Stimulated activated CD4-positive, alpha-beta T cell treated with anti-CD3 and anti-CD28 coated beads, Interleukin-1b, Interleukin-23, amount 100 ng/mL, for 48 hours (primary cell): Measurements from ENCODE around the gene UROS.

Experiments used
- DNase-seq: peaks from one replicate; pipeline ENCODE4 v3.0.0-alpha.2; 2020

The UROS gene

GRCh38 chr10:125761961-125762360 lies 61.1 kb downstream of the UROS start:
- no peak for DNase-seq

- DNase-seq: no peak
These were observed 65.3 kb downstream of the UROS start for GRCh38 chr10:125757742-125758141.

- no peak for DNase-seq
These were observed 66.1 kb downstream of the UROS start for GRCh38 chr10:125756853-125757487.

DNA sequence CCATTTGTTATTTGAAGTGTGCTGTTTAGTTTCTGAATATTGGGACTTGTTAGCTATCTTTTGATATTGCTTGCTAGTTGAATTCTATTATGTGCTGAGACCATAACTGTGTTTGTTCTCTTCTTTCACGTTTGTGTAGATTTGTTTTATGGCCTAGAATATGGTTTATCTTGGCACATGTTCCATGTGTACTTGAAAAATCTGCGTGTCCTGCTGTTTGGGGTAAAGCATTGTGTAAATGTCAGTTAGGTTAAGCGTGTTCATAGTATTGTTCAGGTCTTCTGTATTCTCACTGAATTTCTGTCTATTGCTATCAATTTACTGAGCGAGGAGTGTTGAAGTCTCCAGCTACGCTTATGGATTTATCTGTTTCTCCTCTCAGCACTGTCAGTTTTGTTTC lies 66.9 kb downstream of the UROS start:
- no peak for DNase-seq

GRCh38 chr10:125747417-125747816 lies 75.6 kb downstream of the UROS start:
- no peak for DNase-seq

DNA sequence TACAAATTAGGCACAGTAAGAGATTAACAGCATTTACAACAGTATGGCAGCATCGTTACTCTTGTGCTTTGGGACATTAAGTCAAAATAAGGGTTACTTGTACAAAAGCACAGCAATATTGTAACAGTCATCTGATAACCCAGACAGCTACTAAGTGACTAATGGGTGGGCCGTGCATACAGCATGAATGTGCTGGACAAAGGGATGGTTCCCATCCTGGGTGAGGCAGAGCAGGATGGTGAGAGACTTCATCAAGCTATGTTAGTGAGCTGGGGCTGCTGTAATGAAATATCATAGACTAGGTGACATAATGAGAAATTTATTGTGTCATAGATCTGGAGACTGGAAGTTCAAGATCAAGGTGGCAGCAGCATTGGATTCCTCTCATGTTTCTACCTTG lies 78.1 kb downstream of the UROS start:
- DNase-seq: no peak

GRCh38 chr10:125742465-125742864 lies 80.6 kb downstream of the UROS start:
- DNase-seq: no peak

DNA sequence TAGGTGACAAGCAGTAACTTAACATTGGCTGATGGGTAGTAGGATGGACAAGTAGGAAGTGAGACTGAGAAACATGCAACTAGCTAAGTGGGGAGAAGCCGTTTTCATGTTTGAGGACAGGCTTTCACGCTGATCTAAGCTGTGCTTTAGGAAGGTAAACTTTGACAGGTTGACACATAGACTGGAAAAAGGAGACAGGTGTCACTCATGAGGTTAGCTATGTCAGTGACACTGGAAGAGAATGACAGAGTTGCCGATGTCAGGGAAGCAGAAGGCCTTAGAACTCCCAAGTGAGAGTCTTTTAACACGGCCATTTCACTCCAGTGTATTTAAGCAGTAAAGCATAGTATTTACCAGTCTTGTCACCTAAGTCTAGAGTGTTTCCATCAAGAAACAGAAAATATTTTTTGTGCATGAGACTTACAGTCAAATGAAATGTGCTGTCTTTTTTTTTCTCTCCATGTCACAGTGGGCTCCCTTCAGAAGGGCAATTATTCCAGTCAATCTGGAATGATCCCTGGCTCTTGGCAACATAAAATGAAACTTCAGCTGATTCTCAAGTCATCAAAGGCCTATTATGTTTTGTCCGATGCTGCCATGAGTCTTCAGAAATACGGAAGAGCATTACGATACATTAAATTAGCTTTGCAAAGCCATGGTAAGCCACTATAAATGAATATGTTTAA lies 82.9 kb downstream of the UROS start:
- DNase-seq: no peak
